ENCODE results near the gene A2ML1. TPM values are rescaled to one million over a fixed set of nuclear protein-coding genes. Genes with fewer than 3 reads are reported as not detected.
A peak's percentile ranks its signal among the peaks of the same experiment; 100 is the strongest.
"Not testable (repeated sequence)": the region's sequence is repeated elsewhere in the genome, so short reads cannot be mapped to it uniquely, and the experiment has no call there.

Gene A2ML1
- total RNA-seq, 1 experiment from 2014 or later, result not detected

GRCh38 chr12:8913702-8914032, 91.2 kb downstream of the A2ML1 start:
- TF ChIP-seq CTCF (IDR thresholded peaks at IDR 0.05; ENCODE audit: unreplicated experiment), result no peak
- Mint-ChIP-seq H3K27me3 (ENCODE audit: insufficient read depth, unreplicated experiment) (no peaks in the 10 kb centered on the region), H3K4me3 (ENCODE audit: unreplicated experiment) (peak overlapping the region; percentile 76), H3K9me3 (ENCODE audit: unreplicated experiment) (no peaks in the 10 kb centered on the region), H3K27ac (ENCODE audit: low read depth, unreplicated experiment) (no peak overlapping the region), H3K36me3 (ENCODE audit: insufficient read depth, unreplicated experiment) (peaks cover 6% of the 10 kb centered on the region), H3K4me1 (ENCODE audit: insufficient read depth, unreplicated experiment) (peaks cover 16% of the 10 kb centered on the region)
- ChIA-PET CTCF (interaction anchor here (0.6 to 4.3 kb wide), 13 partner anchors 9 to 241 kb away, joined by 3 to 30 read pairs (median 6); partner anchors contain the start of gene M6PR), POLR2A (interaction anchor here (0.7 to 6.2 kb wide), 4 partner anchors 18 to 136 kb away, joined by 3 to 76 read pairs (median 5); partner anchors contain the start of gene M6PR)
- intact Hi-C loops (cut with micrococcal nuclease), result loop anchor here (2.0 to 10.0 kb wide), 3 partner anchors 35 to 125 kb away; partner anchors contain the start of gene M6PR
- DNase-seq (ENCODE audit: unreplicated experiment), result no peak
- BruUV-seq (replicated peaks), result no TSS peak

GRCh38 chr12:8914033-8914715, 91.8 kb downstream of the A2ML1 start, which contains the start of gene PHC1:
Gene PHC1 (plus strand): TSS chr12:8914509. CDS start chr12:8917678, 3,169 bp downstream.
- not testable (repeated sequence) for H3K36me3 Mint-ChIP-seq (ENCODE audit: insufficient read depth, unreplicated experiment); H3K9me3 Mint-ChIP-seq (ENCODE audit: unreplicated experiment)
- POLR2A ChIA-PET, result interaction anchor here (0.7 to 6.2 kb wide), 6 partner anchors 19 to 232 kb away, joined by 3 to 76 read pairs (median 5); partner anchors contain the start of genes M6PR and RIMKLB

GRCh38 chr12:8914716-8915526, 92.5 kb downstream of the A2ML1 start:
- CTCF ChIA-PET, result interaction anchor here (0.6 to 4.3 kb wide), 7 partner anchors 8 to 678 kb away, joined by 3 to 30 read pairs (median 4); partner anchors contain the start of gene M6PR
- H3K4me1 Mint-ChIP-seq (ENCODE audit: insufficient read depth, unreplicated experiment), result peaks cover 16% of the 10 kb centered on the region
- TF ChIP-seq CTCF (IDR thresholded peaks at IDR 0.05; ENCODE audit: unreplicated experiment), result no peak
- H3K4me3 Mint-ChIP-seq (ENCODE audit: unreplicated experiment), result no peak overlapping the region
- peak; percentile 61 for DNase-seq (ENCODE audit: unreplicated experiment)
- BruUV-seq (replicated peaks), result no TSS peak
- no peak overlapping the region for H3K27ac Mint-ChIP-seq (ENCODE audit: low read depth, unreplicated experiment)
- H3K9me3 Mint-ChIP-seq (ENCODE audit: unreplicated experiment), result no peaks in the 10 kb centered on the region
- POLR2A ChIA-PET, result interaction anchor here (0.6 to 6.2 kb wide), 7 partner anchors 35 to 307 kb away, joined by 3 to 76 read pairs (median 4); partner anchors contain the start of genes M6PR and RIMKLB
- intact Hi-C loops (cut with micrococcal nuclease), result loop anchor here (2.0 to 10.0 kb wide), 3 partner anchors 34 to 124 kb away; partner anchors contain the start of gene M6PR
- H3K36me3 Mint-ChIP-seq (ENCODE audit: insufficient read depth, unreplicated experiment), result peaks cover 15% of the 10 kb centered on the region
- no peaks in the 10 kb centered on the region for H3K27me3 Mint-ChIP-seq (ENCODE audit: insufficient read depth, unreplicated experiment)

More at GRCh38 chr12:8914033-8914715, 91.8 kb downstream of the A2ML1 start, which contains the start of gene PHC1:
- H3K27ac Mint-ChIP-seq (ENCODE audit: low read depth, unreplicated experiment); H3K27me3 Mint-ChIP-seq (ENCODE audit: insufficient read depth, unreplicated experiment); BruUV-seq (replicated peaks): not testable (repeated sequence)
- intact Hi-C loops (cut with micrococcal nuclease), result loop anchor here (2.0 to 10.0 kb wide), 3 partner anchors 35 to 125 kb away; partner anchors contain the start of gene M6PR
- peak; percentile 71 for DNase-seq (ENCODE audit: unreplicated experiment)
- peaks cover 16% of the 10 kb centered on the region for H3K4me1 Mint-ChIP-seq (ENCODE audit: insufficient read depth, unreplicated experiment)
- H3K4me3 Mint-ChIP-seq (ENCODE audit: unreplicated experiment), result peak within 1 kb of the TSS; percentile 76
- TF ChIP-seq CTCF (IDR thresholded peaks at IDR 0.05; ENCODE audit: unreplicated experiment), result peak; percentile 29
- CTCF ChIA-PET, result interaction anchor here (0.6 to 4.3 kb wide), 15 partner anchors 9 to 677 kb away, joined by 3 to 30 read pairs (median 5); partner anchors contain the start of gene M6PR
